ENCODE data around the gene COX6A2. TPM values are rescaled to one million over a fixed set of nuclear protein-coding genes. Genes with fewer than 3 reads are reported as not detected.
A peak's percentile ranks its signal among the peaks of the same experiment; 100 is the strongest.

Gene COX6A2
- total RNA-seq, 1 donor: not detected

DNA sequence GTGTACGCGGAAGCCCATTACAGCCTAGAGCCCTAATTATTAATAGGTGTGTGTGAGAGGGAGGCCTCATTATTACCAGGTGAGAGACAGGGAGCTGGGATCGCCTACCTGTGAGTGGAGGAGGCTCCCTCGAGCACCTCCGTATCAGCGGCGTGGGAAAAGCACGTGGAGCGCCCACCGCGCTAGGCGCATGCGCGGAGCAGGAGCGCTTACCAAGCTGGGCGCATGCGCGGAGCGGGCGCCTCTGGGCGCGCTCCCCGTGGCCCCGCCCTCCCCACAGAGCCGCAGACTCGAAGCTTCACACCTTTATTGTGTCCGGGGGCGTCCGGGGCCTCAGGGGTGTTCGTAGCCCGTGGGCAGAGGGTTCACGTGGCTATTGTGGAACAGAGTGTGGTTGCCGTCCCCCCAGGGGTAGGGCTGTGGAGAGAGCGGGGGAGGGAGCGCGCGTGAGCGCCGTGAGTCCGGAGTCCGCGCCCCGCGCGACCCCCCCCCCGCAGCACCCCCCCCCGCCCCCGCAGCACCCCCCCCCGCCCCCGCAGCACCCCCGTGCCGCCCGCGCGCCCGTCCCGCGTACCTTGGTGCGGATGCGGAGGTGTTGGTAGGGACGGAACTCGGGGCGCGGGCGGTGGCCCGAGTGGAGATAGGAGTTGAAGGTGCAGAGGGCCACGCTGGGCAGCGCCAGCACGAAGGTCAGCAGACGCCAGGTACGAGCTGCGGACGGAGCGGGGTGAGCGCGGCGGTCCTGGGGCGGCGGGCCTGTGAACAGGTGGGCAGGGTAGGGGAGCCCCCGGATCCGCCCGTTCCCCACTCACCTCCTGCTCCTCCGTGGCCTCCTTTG is 500 bp downstream of the COX6A2 start:
- no peak overlapping the region for H3K27ac ChIP-seq (ENCODE audit: low read depth, low read length)
- no peaks in the 10 kb centered on the region for H3K9me3 ChIP-seq (ENCODE audit: low read depth, low read length)
- no peaks in the 10 kb centered on the region for H3K4me1 ChIP-seq (ENCODE audit: insufficient read depth, low read length)
- DNase-seq (ENCODE audit: insufficient read length, low spot score, missing footprints): peak; percentile 94
- H3K79me2 ChIP-seq (ENCODE audit: insufficient read depth, low read length): no peaks in the 10 kb centered on the region
- no peaks in the 10 kb centered on the region for H3K36me3 ChIP-seq (ENCODE audit: insufficient read depth, low read length)
- H3K27me3 ChIP-seq (ENCODE audit: insufficient read depth, low read length): peaks cover 11% of the 10 kb centered on the region
- peak overlapping the region; percentile 74 for H2AFZ ChIP-seq (ENCODE audit: low read length)
- peak overlapping the region; percentile 51 for H3K4me3 ChIP-seq (ENCODE audit: insufficient read depth, low read length)
- H3K4me2 ChIP-seq (ENCODE audit: insufficient read depth, low read length): peak overlapping the region; percentile 57
- TF ChIP-seq, protein P1, sequence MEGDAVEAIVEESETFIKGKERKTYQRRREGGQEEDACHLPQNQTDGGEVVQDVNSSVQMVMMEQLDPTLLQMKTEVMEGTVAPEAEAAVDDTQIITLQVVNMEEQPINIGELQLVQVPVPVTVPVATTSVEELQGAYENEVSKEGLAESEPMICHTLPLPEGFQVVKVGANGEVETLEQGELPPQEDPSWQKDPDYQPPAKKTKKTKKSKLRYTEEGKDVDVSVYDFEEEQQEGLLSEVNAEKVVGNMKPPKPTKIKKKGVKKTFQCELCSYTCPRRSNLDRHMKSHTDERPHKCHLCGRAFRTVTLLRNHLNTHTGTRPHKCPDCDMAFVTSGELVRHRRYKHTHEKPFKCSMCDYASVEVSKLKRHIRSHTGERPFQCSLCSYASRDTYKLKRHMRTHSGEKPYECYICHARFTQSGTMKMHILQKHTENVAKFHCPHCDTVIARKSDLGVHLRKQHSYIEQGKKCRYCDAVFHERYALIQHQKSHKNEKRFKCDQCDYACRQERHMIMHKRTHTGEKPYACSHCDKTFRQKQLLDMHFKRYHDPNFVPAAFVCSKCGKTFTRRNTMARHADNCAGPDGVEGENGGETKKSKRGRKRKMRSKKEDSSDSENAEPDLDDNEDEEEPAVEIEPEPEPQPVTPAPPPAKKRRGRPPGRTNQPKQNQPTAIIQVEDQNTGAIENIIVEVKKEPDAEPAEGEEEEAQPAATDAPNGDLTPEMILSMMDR (IDR thresholded peaks at IDR 0.05; ENCODE audit: extremely low read depth, low read depth, low read length): no peak
- H4K20me1 ChIP-seq (ENCODE audit: insufficient read depth, low read length): no peaks in the 10 kb centered on the region

DNA sequence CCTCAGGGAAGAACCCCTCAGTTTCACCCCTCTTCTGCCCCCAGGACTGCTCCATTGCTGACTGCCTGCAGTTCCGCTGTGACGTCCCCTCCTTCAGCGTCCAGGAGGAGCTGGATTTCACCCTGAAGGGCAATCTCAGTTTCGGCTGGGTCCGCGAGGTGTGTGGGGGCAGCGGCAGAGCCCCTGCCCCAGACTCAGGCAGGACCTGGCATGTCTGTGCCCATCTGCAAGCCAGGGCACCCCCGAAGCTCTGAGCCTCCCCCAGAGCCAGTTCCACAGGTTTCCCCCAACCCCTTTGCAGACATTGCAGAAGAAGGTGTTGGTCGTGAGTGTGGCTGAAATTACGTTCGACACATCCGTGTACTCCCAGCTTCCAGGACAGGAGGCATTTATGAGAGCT is 4.4 kb downstream of the COX6A2 start:
- TF ChIP-seq, protein P1 (IDR thresholded peaks at IDR 0.05; ENCODE audit: extremely low read depth, low read depth, low read length): no peak
- no peak overlapping the region for H2AFZ ChIP-seq (ENCODE audit: low read length)
- H3K9me3 ChIP-seq (ENCODE audit: low read depth, low read length): no peaks in the 10 kb centered on the region
- no peak for DNase-seq (ENCODE audit: insufficient read length, low spot score, missing footprints)
- H3K79me2 ChIP-seq (ENCODE audit: insufficient read depth, low read length): no peaks in the 10 kb centered on the region
- no peaks in the 10 kb centered on the region for H3K4me1 ChIP-seq (ENCODE audit: insufficient read depth, low read length)
- peaks cover 13% of the 10 kb centered on the region for H3K27me3 ChIP-seq (ENCODE audit: insufficient read depth, low read length)
- H4K20me1 ChIP-seq (ENCODE audit: insufficient read depth, low read length): no peaks in the 10 kb centered on the region
- H3K27ac ChIP-seq (ENCODE audit: low read depth, low read length): no peak overlapping the region
- no peak overlapping the region for H3K4me3 ChIP-seq (ENCODE audit: insufficient read depth, low read length)
- no peak overlapping the region for H3K4me2 ChIP-seq (ENCODE audit: insufficient read depth, low read length)
- no peaks in the 10 kb centered on the region for H3K36me3 ChIP-seq (ENCODE audit: insufficient read depth, low read length)

DNA sequence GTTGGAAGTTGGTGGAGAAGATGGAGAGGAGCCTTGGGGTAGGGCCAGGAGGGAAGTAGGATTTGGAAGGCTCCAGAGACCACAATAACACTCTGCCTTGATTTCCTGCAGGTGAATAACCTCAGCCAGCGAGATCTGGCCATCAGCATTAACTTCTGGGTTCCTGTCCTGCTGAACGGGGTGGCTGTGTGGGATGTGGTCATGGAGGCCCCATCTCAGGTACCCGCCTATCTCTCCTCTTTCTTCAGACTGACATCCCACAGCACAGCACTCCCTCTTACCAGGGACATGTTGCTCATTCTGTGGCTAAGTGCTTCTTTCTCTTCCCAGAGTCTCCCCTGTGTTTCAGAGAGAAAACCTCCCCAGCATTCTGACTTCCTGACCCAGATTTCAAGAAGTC is 4.9 kb downstream of the COX6A2 start:
- no peaks in the 10 kb centered on the region for H3K79me2 ChIP-seq (ENCODE audit: insufficient read depth, low read length)
- H3K9me3 ChIP-seq (ENCODE audit: low read depth, low read length): no peaks in the 10 kb centered on the region
- H3K4me1 ChIP-seq (ENCODE audit: insufficient read depth, low read length): no peaks in the 10 kb centered on the region
- H3K27me3 ChIP-seq (ENCODE audit: insufficient read depth, low read length): peaks cover 12% of the 10 kb centered on the region
- no peak overlapping the region for H3K4me2 ChIP-seq (ENCODE audit: insufficient read depth, low read length)
- no peak overlapping the region for H3K4me3 ChIP-seq (ENCODE audit: insufficient read depth, low read length)
- H3K27ac ChIP-seq (ENCODE audit: low read depth, low read length): no peak overlapping the region
- H4K20me1 ChIP-seq (ENCODE audit: insufficient read depth, low read length): no peaks in the 10 kb centered on the region
- no peak overlapping the region for H2AFZ ChIP-seq (ENCODE audit: low read length)
- TF ChIP-seq, protein P1 (IDR thresholded peaks at IDR 0.05; ENCODE audit: extremely low read depth, low read depth, low read length): no peak
- no peaks in the 10 kb centered on the region for H3K36me3 ChIP-seq (ENCODE audit: insufficient read depth, low read length)
- no peak for DNase-seq (ENCODE audit: insufficient read length, low spot score, missing footprints)

DNA sequence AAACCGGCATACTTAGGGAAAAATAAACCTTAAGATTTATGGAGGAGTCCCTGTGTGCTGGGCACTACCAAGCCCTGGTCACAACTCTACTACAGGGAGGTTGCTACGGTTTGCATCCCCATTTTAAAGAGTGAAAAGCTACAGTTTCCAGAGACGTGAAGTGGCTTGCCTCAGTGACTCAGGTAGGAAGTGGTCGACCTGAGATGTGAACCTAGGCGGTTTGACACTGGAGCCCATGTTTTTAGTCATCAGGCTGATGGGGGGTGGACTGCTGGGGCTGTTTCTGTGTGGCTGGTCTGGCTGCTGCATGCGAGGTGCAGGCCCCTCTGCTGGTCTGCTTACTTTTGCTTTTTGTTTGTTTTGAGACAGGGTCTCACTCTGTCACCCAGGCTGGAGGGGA is 6.6 kb downstream of the COX6A2 start:
- Histone ChIP-seq H4K20me1 (ENCODE audit: insufficient read depth, low read length) (no peaks in the 10 kb centered on the region), H3K4me1 (ENCODE audit: insufficient read depth, low read length) (no peaks in the 10 kb centered on the region), H3K36me3 (ENCODE audit: insufficient read depth, low read length) (no peaks in the 10 kb centered on the region), H3K4me2 (ENCODE audit: insufficient read depth, low read length) (no peak overlapping the region), H3K9me3 (ENCODE audit: low read depth, low read length) (no peaks in the 10 kb centered on the region), H3K79me2 (ENCODE audit: insufficient read depth, low read length) (no peaks in the 10 kb centered on the region), H2AFZ (ENCODE audit: low read length) (no peak overlapping the region), H3K4me3 (ENCODE audit: insufficient read depth, low read length) (no peak overlapping the region), H3K27ac (ENCODE audit: low read depth, low read length) (no peak overlapping the region), H3K27me3 (ENCODE audit: insufficient read depth, low read length) (peaks cover 9% of the 10 kb centered on the region)
- TF ChIP-seq, protein P1 (IDR thresholded peaks at IDR 0.05; ENCODE audit: extremely low read depth, low read depth, low read length): no peak
- DNase-seq (ENCODE audit: insufficient read length, low spot score, missing footprints): no peak

Measured in osteoblast (primary cell).